Keratinocyte (primary cell): Measurements from ENCODE around the gene ITIH2. TPM values are rescaled to one million over a fixed set of nuclear protein-coding genes. Genes with fewer than 3 reads are reported as not detected.
"Not testable (repeated sequence)": the region's sequence is repeated elsewhere in the genome, so short reads cannot be mapped to it uniquely, and the experiment has no call there.

Experiments used
- DNase-seq: peaks from one replicate; pipeline ENCODE4 v3.0.0-alpha.2; 2011; ENCODE audit warnings: low read depth, missing footprints, low spot score
- FAIRE-seq: peaks from 2 replicates; lab custom pipeline; 2011; peaks lifted over from hg19 to GRCh38; lab: Jason Lieb, UNC
- H2AFZ ChIP-seq: 2 replicates; pipeline ENCODE4 v1.6.0; 2012; ENCODE audit warnings: low read length, control low read depth, inconsistent platforms; ENCODE audit not compliant: control insufficient read depth
- H3K27ac ChIP-seq: 2 replicates; pipeline ENCODE4 v1.5.1; 2011; ENCODE audit warnings: low read length; ENCODE audit not compliant: control insufficient read depth, insufficient read depth
- H3K27me3 ChIP-seq: 3 replicates; pipeline ENCODE4 v1.6.0; 2011; ENCODE audit warnings: low read length; ENCODE audit not compliant: control insufficient read depth, insufficient read depth; ENCODE audit errors: extremely low read depth
- H3K36me3 ChIP-seq, 2 experiments: 2 replicates in 1 of 2; 3 replicates in 1 of 2; pipeline ENCODE4 v1.5.1; 2011; ENCODE audit warnings: low read length in 2 of 2, mild to moderate bottlenecking in 1 of 2; ENCODE audit not compliant: control insufficient read depth in 2 of 2, insufficient read depth in 2 of 2; ENCODE audit errors: extremely low read depth in 1 of 2
- H3K4me1 ChIP-seq: 3 replicates; pipeline ENCODE4 v1.5.1; 2011; ENCODE audit warnings: low read length; ENCODE audit not compliant: control insufficient read depth, insufficient read depth; ENCODE audit errors: extremely low read depth
- H3K4me2 ChIP-seq: 3 replicates; pipeline ENCODE4 v1.6.0; 2011; ENCODE audit warnings: low read depth, low read length; ENCODE audit not compliant: control insufficient read depth, insufficient read depth; ENCODE audit errors: extremely low read depth
- H3K4me3 ChIP-seq, 3 experiments: fragments of 200-600 bp in 1 of 3; sonication (generic) in 1 of 3; 2 replicates in 2 of 3; 3 replicates in 1 of 3; pipeline ENCODE4 v1.5.1; 2011 to 2016; ENCODE audit warnings: low read length in 3 of 3, mild to moderate bottlenecking in 3 of 3, control low read depth in 2 of 3, inconsistent platforms in 1 of 3, low read depth in 1 of 3, mixed read lengths in 1 of 3, mixed run types in 1 of 3, moderate library complexity in 1 of 3; ENCODE audit not compliant: control insufficient read depth in 2 of 3, insufficient read depth in 2 of 3; ENCODE audit errors: extremely low read depth in 1 of 3
- H3K79me2 ChIP-seq: 2 replicates; pipeline ENCODE4 v1.6.0; 2012; ENCODE audit warnings: low read length; ENCODE audit not compliant: control insufficient read depth, insufficient read depth
- H3K9ac ChIP-seq: 3 replicates; pipeline ENCODE4 v1.6.0; 2011; ENCODE audit warnings: low read length; ENCODE audit not compliant: control insufficient read depth, insufficient read depth; ENCODE audit errors: extremely low read depth
- H3K9me1 ChIP-seq: 3 replicates; pipeline ENCODE4 v1.6.0; 2011; ENCODE audit warnings: low read length; ENCODE audit not compliant: control insufficient read depth, insufficient read depth; ENCODE audit errors: extremely low read depth
- H3K9me3 ChIP-seq: 2 replicates; pipeline ENCODE4 v1.5.1; 2012; ENCODE audit warnings: low read depth, low read length; ENCODE audit not compliant: control insufficient read depth
- H4K20me1 ChIP-seq: 3 replicates; pipeline ENCODE4 v1.6.0; 2011; ENCODE audit warnings: low read length; ENCODE audit not compliant: control insufficient read depth, insufficient read depth; ENCODE audit errors: extremely low read depth
- EZH2 ChIP-seq: IDR thresholded peaks from one replicate; pipeline ENCODE4 v1.6.1; 2012; ENCODE audit warnings: inconsistent platforms, mild to moderate bottlenecking, low read length, moderate library complexity
- dilution Hi-C: fragments of 300-500 bp; cut with MboI; formaldehyde crosslinking; loops from one replicate; pipeline ENCODE4 v1.7.0; 2020; ENCODE audit warnings: low sequenced_read_pairs; ENCODE audit not compliant: extremely low pct_ligation_motif_present
- polyA plus RNA-seq, 5 experiments: library from polyadenylated mRNA; depleted of rRNA in 3 of 5; stranded (reverse) in 3 of 5; stranded (forward) in 1 of 5; unstranded in 1 of 5; fragments of >200 nt; gene quantifications; 1 replicate in 1 of 5; 2 replicates in 3 of 5; 3 replicates in 1 of 5; pipeline versions ENCODE4 v1.2.1 to v1.2.3, GENCODE V29; 2011 to 2012; ENCODE audit warnings: missing spikeins in 2 of 5, low read depth in 1 of 5, low replicate concordance in 1 of 5
- TF ChIP-seq, protein P1 (sequence below), 3 experiments: IDR thresholded peaks in 1 of 3; conservative IDR thresholded peaks in 1 of 3; optimal IDR thresholded peaks in 1 of 3; 2 replicates in 2 of 3; 3 replicates in 1 of 3; pipeline versions ENCODE3 to v1.5.1; 2011; ENCODE audit warnings: low read length in 3 of 3, mild to moderate bottlenecking in 3 of 3, moderate library complexity in 2 of 3, control low read depth in 1 of 3, inconsistent platforms in 1 of 3; ENCODE audit not compliant: insufficient read depth in 2 of 3; ENCODE audit errors: extremely low read depth in 1 of 3

ITIH2 gene
- polyA plus RNA-seq, 1 donor (not counting 4 experiments of a cell fraction or from before 2014, with no cell fraction given): not detected

DNA sequence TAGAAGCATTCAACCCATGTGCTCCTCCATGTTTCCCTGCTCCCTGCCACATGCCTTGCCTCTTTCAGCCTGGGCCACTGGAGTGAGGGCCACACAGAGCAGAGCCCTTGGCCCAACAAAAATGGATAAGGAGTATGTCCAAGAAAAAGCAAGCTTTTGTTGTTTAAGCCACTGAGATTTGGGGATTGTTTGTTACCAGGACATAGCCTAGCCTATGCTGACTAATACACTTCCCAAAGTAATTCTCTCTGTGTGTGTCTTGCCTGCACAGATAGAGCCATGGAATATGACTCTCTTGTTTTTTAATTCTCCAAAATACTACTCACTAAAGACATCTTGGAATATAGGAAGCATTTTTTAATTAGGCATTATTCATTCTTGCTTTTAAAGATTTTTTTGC, 13.5 kb upstream of the ITIH2 start:
- dilution Hi-C loops: loop anchor here (10.0 kb wide), 1 partner anchor 155 kb away; no protein-coding TSS in a partner anchor
- no peak overlapping the region for H2AFZ ChIP-seq
- TF ChIP-seq, protein P1, sequence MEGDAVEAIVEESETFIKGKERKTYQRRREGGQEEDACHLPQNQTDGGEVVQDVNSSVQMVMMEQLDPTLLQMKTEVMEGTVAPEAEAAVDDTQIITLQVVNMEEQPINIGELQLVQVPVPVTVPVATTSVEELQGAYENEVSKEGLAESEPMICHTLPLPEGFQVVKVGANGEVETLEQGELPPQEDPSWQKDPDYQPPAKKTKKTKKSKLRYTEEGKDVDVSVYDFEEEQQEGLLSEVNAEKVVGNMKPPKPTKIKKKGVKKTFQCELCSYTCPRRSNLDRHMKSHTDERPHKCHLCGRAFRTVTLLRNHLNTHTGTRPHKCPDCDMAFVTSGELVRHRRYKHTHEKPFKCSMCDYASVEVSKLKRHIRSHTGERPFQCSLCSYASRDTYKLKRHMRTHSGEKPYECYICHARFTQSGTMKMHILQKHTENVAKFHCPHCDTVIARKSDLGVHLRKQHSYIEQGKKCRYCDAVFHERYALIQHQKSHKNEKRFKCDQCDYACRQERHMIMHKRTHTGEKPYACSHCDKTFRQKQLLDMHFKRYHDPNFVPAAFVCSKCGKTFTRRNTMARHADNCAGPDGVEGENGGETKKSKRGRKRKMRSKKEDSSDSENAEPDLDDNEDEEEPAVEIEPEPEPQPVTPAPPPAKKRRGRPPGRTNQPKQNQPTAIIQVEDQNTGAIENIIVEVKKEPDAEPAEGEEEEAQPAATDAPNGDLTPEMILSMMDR (optimal IDR thresholded peaks at IDR 0.05 in 1 of 3, IDR thresholded peaks at IDR 0.05 in 1 of 3, conservative IDR thresholded peaks at IDR 0.05 in 1 of 3; ENCODE audit: extremely low read depth in 1 of 3, insufficient read depth in 2 of 3, low read length in 3 of 3): no peak
- no peak for TF ChIP-seq EZH2

DNA sequence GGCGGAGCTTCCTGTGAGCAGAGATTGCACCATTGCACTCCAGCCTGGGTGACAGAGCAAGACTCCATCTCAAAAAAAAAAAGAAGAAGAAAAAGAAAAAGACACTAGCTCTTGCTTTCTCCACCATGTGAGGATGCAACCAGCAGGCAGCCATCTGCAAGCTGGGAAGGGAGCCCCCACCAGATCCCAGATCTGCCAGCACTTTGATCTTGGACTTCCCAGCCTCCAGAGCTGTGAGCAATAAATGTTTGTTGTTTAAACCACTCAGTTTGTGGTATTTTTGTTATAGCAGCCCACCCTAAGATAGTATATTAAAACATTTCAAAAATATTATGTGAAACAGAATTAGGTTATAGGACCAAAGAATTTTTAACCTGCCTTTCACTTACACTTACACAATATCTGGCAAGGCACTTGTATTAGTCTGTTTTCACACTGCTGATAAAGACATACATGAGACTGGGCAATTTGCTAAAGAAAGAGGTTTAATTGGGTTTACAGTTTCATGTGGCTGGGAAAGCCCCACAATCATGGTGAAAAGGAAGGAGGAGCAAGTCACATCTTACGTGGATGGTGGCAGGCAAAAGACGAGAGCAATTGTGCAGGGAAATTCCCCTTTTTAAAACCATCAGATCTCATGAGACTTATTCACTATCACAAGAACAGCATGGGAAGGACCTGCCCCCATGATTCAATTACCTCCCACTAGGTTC, 12.1 kb upstream of the ITIH2 start:
- H3K4me2 ChIP-seq, FAIRE-seq, H4K20me1 ChIP-seq, H3K9me1 ChIP-seq, H3K9me3 ChIP-seq, H3K4me1 ChIP-seq, H2AFZ ChIP-seq, dilution Hi-C loops, H3K27ac ChIP-seq, H3K36me3 ChIP-seq, DNase-seq, H3K79me2 ChIP-seq, H3K9ac ChIP-seq, H3K4me3 ChIP-seq, H3K27me3 ChIP-seq: not testable (repeated sequence)

More for the DNA sequence above, 13.5 kb upstream of the ITIH2 start:
- Histone ChIP-seq H3K4me3 (no peak overlapping the region), H3K4me1 (no peaks in the 10 kb centered on the region), H3K9me3 (peaks cover 2% of the 10 kb centered on the region), H3K9me1 (no peaks in the 10 kb centered on the region), H3K4me2 (no peak overlapping the region), H3K36me3 (no peaks in the 10 kb centered on the region), H4K20me1 (no peaks in the 10 kb centered on the region), H3K27me3 (no peaks in the 10 kb centered on the region), H3K27ac (no peak overlapping the region), H3K79me2 (no peaks in the 10 kb centered on the region), H3K9ac (no peak overlapping the region)
- FAIRE-seq: no peak
- no peak for DNase-seq

GRCh38 chr10:7692368-7692767, 10.7 kb upstream of the ITIH2 start:
- H3K9me1 ChIP-seq, H3K4me1 ChIP-seq, H3K27ac ChIP-seq, dilution Hi-C loops, H3K27me3 ChIP-seq, FAIRE-seq, H3K9ac ChIP-seq, H2AFZ ChIP-seq, H3K4me2 ChIP-seq, H4K20me1 ChIP-seq, H3K4me3 ChIP-seq, H3K9me3 ChIP-seq, DNase-seq, H3K36me3 ChIP-seq, H3K79me2 ChIP-seq: not testable (repeated sequence)

DNA sequence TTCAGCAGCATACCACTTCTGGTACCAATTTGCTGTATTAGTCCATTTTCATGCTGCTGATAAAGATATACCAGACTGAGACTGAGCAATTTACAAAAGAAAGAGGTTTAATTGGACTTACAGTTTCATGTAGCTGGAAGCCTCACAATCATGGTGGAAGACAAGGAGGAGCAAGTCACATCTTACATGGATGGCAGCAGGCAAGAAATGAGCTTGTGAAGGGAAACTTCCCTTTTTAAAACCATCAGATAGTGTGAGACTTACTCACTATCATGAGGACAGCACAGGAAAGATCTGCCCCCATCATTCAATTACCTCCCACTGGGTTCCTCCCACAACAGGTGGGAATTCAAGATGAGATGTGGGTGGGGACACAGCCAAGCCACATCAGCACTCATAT, 9.9 kb upstream of the ITIH2 start:
- H3K9me3 ChIP-seq, FAIRE-seq, DNase-seq, H3K36me3 ChIP-seq, H3K4me1 ChIP-seq, H3K79me2 ChIP-seq, H4K20me1 ChIP-seq, H3K9me1 ChIP-seq, H3K27ac ChIP-seq, H2AFZ ChIP-seq, H3K4me2 ChIP-seq, H3K4me3 ChIP-seq, H3K9ac ChIP-seq, dilution Hi-C loops, H3K27me3 ChIP-seq: not testable (repeated sequence)
